IMR-90 (cell line): ENCODE measurements around the gene ELAVL4. TPM values are rescaled to one million over a fixed set of nuclear protein-coding genes. Genes with fewer than 3 reads are reported as not detected.

ENCODE experiments used
- ATAC-seq: fragments of 200-7000 bp; cut with Tn5 transposase; 2 replicates; pipeline ENCODE4 v1.9.1; 2020; ENCODE audit warnings: low read depth, mild to moderate bottlenecking, moderate library complexity
- BruUV-seq: library from RNA; stranded (reverse); fragments of 400-500 nt; replicated peaks from 2 replicates; lab custom pipeline; 2021; lab: Mats Ljungman, UMichigan
- CTCF ChIA-PET: fragments of 300-600 bp; formaldehyde crosslinking; extraction: SDS; loops from one replicate; lab custom pipeline; 2021; ENCODE audit warnings: antibody characterized with exemption; lab: Yijun Ruan, JAX
- POLR2A ChIA-PET: fragments of 300-600 bp; sonication (Branson Sonifier 250); formaldehyde crosslinking; loops from one replicate; lab custom pipeline; 2022; ENCODE audit warnings: antibody characterized with exemption; ENCODE audit not compliant: unreplicated experiment; lab: Charles Lee
- DNase-seq: peaks from one replicate; pipeline ENCODE4 v3.0.0; 2013
- H2AFZ ChIP-seq: replicated peaks from 2 replicates; pipeline ENCODE3; 2013; ENCODE audit warnings: low read length, mild to moderate bottlenecking; ENCODE audit not compliant: poor library complexity
- H2AK5ac ChIP-seq: 2 replicates; pipeline ENCODE4 v1.6.1; 2013; ENCODE audit warnings: low read depth, low read length, inconsistent platforms
- H2AK9ac ChIP-seq: replicated peaks from 2 replicates; pipeline ENCODE3; 2013; ENCODE audit warnings: mild to moderate bottlenecking, low read depth, low read length, moderate library complexity; ENCODE audit not compliant: poor library complexity
- H2BK120ac ChIP-seq: 2 replicates; pipeline ENCODE4 v1.6.1; 2013; ENCODE audit warnings: low read depth, low read length, inconsistent platforms
- H2BK15ac ChIP-seq: 3 replicates; pipeline ENCODE4 v1.6.1; 2013; ENCODE audit warnings: low read depth, low read length, inconsistent platforms
- H2BK20ac ChIP-seq: 2 replicates; pipeline ENCODE4 v1.6.1; 2013; ENCODE audit warnings: low read depth, mild to moderate bottlenecking, inconsistent platforms, low read length, moderate library complexity
- H2BK5ac ChIP-seq: 2 replicates; pipeline ENCODE4 v1.6.1; 2013; ENCODE audit warnings: mild to moderate bottlenecking, low read depth, low read length, inconsistent platforms; ENCODE audit not compliant: poor library complexity, severe bottlenecking
- H3K14ac ChIP-seq: replicated peaks from 2 replicates; pipeline ENCODE4 v1.6.1; 2013; ENCODE audit warnings: low read depth, low read length, inconsistent platforms
- H3K18ac ChIP-seq: 2 replicates; pipeline ENCODE4 v1.6.1; 2013; ENCODE audit warnings: low read depth, low read length, control low read depth
- H3K23ac ChIP-seq: 2 replicates; pipeline ENCODE4 v1.6.1; 2013; ENCODE audit warnings: low read depth, low read length, inconsistent platforms
- H3K27ac ChIP-seq: 2 replicates; pipeline ENCODE4 v1.5.1; 2013; ENCODE audit warnings: mild to moderate bottlenecking, control low read depth, low read length; ENCODE audit not compliant: insufficient read depth
- H3K27me3 ChIP-seq: 2 replicates; pipeline ENCODE4 v1.6.1; 2013; ENCODE audit warnings: low read length; ENCODE audit not compliant: control insufficient read depth, insufficient read depth
- H3K36me3 ChIP-seq: 2 replicates; pipeline ENCODE4 v1.6.1; 2013; ENCODE audit warnings: low read length, mixed read lengths; ENCODE audit not compliant: control insufficient read depth, insufficient read depth
- H3K4ac ChIP-seq: 2 replicates; pipeline ENCODE4 v1.6.1; 2013; ENCODE audit warnings: low read depth, low read length, inconsistent platforms
- H3K4me1 ChIP-seq: 2 replicates; pipeline ENCODE4 v1.6.1; 2013; ENCODE audit warnings: low read length, mixed read lengths; ENCODE audit not compliant: control insufficient read depth, insufficient read depth
- H3K4me2 ChIP-seq: 2 replicates; pipeline ENCODE4 v1.6.1; 2013; ENCODE audit warnings: low read depth, mild to moderate bottlenecking, control low read depth, low read length, moderate library complexity
- H3K4me3 ChIP-seq: 2 replicates; pipeline ENCODE4 v1.5.1; 2013; ENCODE audit warnings: low read depth, mild to moderate bottlenecking, control low read depth, low read length, moderate library complexity; ENCODE audit not compliant: insufficient read depth
- H3K56ac ChIP-seq: 2 replicates; pipeline ENCODE4 v1.6.1; 2013; ENCODE audit warnings: low read length, inconsistent platforms; ENCODE audit not compliant: insufficient read depth; ENCODE audit errors: extremely low read depth
- H3K79me1 ChIP-seq, 2 experiments: 2 replicates each; pipeline ENCODE4 v1.6.1; 2013; ENCODE audit warnings: low read length in 2 of 2, inconsistent platforms in 1 of 2, low read depth in 1 of 2
- H3K9ac ChIP-seq: 2 replicates; pipeline ENCODE4 v1.6.1; 2013; ENCODE audit warnings: low read depth, low read length, control low read depth
- H3K9me1 ChIP-seq: 2 replicates; pipeline ENCODE4 v1.6.1; 2013; ENCODE audit warnings: low read length, inconsistent platforms; ENCODE audit not compliant: insufficient read depth
- H3K9me3 ChIP-seq: 2 replicates; pipeline ENCODE4 v1.6.1; 2013; ENCODE audit warnings: low read length; ENCODE audit not compliant: control insufficient read depth, insufficient read depth
- H4K20me1 ChIP-seq: 2 replicates; pipeline ENCODE4 v1.6.1; 2013; ENCODE audit warnings: low read length, inconsistent platforms; ENCODE audit not compliant: insufficient read depth
- H4K5ac ChIP-seq: 2 replicates; pipeline ENCODE4 v1.6.1; 2013; ENCODE audit warnings: mild to moderate bottlenecking, low read depth, low read length, control low read depth
- H4K8ac ChIP-seq, 2 experiments: 2 replicates each; pipeline ENCODE4 v1.6.1; 2013; ENCODE audit warnings: low read depth in 2 of 2, low read length in 2 of 2, control low read depth in 1 of 2, inconsistent platforms in 1 of 2
- H4K91ac ChIP-seq: 2 replicates; pipeline ENCODE4 v1.6.1; 2013; ENCODE audit warnings: low read depth, low read length, inconsistent platforms; ENCODE audit not compliant: insufficient read depth
- CEBPB ChIP-seq: IDR thresholded peaks from 2 replicates; pipeline ENCODE4 v1.6.1; 2012; ENCODE audit warnings: low read depth, low read length, improper control_type of control experiment
- WGBS, 2 experiments: methylation state at CpG; one replicate each; pipeline versions ENCODE4 v1.1.5 to v1.1.7; 2013; ENCODE audit warnings: missing lambda C conversion rate in 2 of 2; ENCODE audit not compliant: insufficient read length in 1 of 2; ENCODE audit errors: extremely low coverage in 2 of 2; 5-methylcytosine and 5-hydroxymethylcytosine counted together
- dilution Hi-C: fragments of 300-500 bp; cut with HindIII; formaldehyde crosslinking; loops from one replicate; pipeline ENCODE4 v1.14.3; 2018; ENCODE audit warnings: low sequenced_read_pairs; ENCODE audit not compliant: unreplicated experiment
- in situ Hi-C: fragments of 300-500 bp; cut with MboI; formaldehyde crosslinking; loops from 3 replicates; pipeline ENCODE4 v1.14.3; 2019; ENCODE audit warnings: low sequenced_read_pairs, inconsistent platforms, mixed read lengths
- intact Hi-C: fragments of 100-400 bp; cut with micrococcal nuclease; formaldehyde crosslinking; loops from 2 replicates; pipeline ENCODE4 v1.10.0; 2022
- polyA plus RNA-seq, 3 experiments: library from polyadenylated mRNA; depleted of rRNA; stranded (reverse); fragments of >200 nt; gene quantifications; 2 replicates each; pipeline ENCODE4 v1.2.3, GENCODE V29; 2012; ENCODE audit warnings: low replicate concordance in 1 of 3
- total RNA-seq: library from RNA; depleted of rRNA; stranded (reverse); fragments of >200 nt; gene quantifications from 2 replicates; pipeline ENCODE4 v1.2.3, GENCODE V29; 2012
- TF ChIP-seq, protein P1 (sequence below): fragments of 150-350 bp; IDR thresholded peaks from 2 replicates; pipeline ENCODE4 v1.6.1; 2017; ENCODE audit warnings: mild to moderate bottlenecking, antibody characterized with exemption, low read length, low read depth
- TF ChIP-seq, protein P2 (sequence below): fragments of 150-350 bp; IDR thresholded peaks from 2 replicates; pipeline ENCODE4 v1.6.1; 2016; ENCODE audit warnings: low read depth, mild to moderate bottlenecking, low read length, moderate library complexity, borderline replicate concordance

The ELAVL4 gene
- total and polyA plus RNA-seq, 2 of the 4 experiments (the other 2 are of a cell fraction): not detected

DNA sequence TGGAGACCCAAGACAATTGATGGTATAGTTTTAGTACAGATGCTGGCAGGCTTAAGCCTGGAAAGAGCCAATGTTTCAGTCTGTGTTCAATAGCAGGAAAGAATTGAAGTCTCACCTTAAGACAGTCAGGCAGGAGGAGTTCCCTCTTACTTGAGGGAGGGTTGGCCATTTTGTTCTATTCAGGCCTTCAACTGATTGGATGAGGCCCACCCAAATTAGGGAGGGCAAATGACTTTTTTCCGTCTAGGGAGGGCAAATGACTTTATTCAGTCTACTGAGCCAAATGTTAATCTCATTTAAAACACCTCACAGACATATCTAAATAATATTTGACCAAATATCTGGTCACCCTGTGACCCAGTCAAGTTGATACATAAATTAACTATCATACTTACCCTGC lies 31.4 kb upstream of the ELAVL4 start:
- Histone ChIP-seq H3K27ac (no peak overlapping the region), H2AFZ (no peak overlapping the region), H3K9me1 (no peaks in the 10 kb centered on the region), H3K18ac (no peak overlapping the region), H3K4me1 (no peaks in the 10 kb centered on the region), H2BK15ac (no peak overlapping the region), H3K36me3 (no peaks in the 10 kb centered on the region), H4K5ac (no peak overlapping the region), H3K4me3 (no peak overlapping the region), H2AK5ac (no peak overlapping the region), H3K14ac (no peak overlapping the region), H2BK120ac (no peak overlapping the region), H3K9ac (no peak overlapping the region), H3K4ac (no peak overlapping the region), H3K79me1 (no peaks in the 10 kb centered on the region), H2AK9ac (no peak overlapping the region), H2BK5ac (no peak overlapping the region), H4K20me1 (no peaks in the 10 kb centered on the region), H3K56ac (no peak overlapping the region), H3K9me3 (peaks cover 10% of the 10 kb centered on the region), H4K91ac (no peak overlapping the region), H3K23ac (no peak overlapping the region), H3K27me3 (no peaks in the 10 kb centered on the region), H2BK20ac (no peak overlapping the region), H4K8ac (no peak overlapping the region), H3K4me2 (no peak overlapping the region)
- dilution Hi-C loops: no loop called here
- intact Hi-C loops: no loop called here
- in situ Hi-C loops: no loop called here
- DNase-seq (no peak), ATAC-seq (no peak)
- no CpG with 5 or more reads among the region's 1 CpG for WGBS, 2 experiments
- ChIA-PET POLR2A (no interaction called here), CTCF (no interaction called here)
- TF ChIP-seq, protein P1, sequence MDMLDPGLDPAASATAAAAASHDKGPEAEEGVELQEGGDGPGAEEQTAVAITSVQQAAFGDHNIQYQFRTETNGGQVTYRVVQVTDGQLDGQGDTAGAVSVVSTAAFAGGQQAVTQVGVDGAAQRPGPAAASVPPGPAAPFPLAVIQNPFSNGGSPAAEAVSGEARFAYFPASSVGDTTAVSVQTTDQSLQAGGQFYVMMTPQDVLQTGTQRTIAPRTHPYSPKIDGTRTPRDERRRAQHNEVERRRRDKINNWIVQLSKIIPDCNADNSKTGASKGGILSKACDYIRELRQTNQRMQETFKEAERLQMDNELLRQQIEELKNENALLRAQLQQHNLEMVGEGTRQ: no peak
- TF ChIP-seq CEBPB: no peak
- TF ChIP-seq, protein P2, sequence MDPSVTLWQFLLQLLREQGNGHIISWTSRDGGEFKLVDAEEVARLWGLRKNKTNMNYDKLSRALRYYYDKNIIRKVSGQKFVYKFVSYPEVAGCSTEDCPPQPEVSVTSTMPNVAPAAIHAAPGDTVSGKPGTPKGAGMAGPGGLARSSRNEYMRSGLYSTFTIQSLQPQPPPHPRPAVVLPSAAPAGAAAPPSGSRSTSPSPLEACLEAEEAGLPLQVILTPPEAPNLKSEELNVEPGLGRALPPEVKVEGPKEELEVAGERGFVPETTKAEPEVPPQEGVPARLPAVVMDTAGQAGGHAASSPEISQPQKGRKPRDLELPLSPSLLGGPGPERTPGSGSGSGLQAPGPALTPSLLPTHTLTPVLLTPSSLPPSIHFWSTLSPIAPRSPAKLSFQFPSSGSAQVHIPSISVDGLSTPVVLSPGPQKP: no peak
- no TSS peak for BruUV-seq
